SIG-M5 (cell line): Measurements from ENCODE around the gene BCAS1.

ENCODE experiments used
- DNase-seq: peaks from one replicate; lab custom pipeline; 2025; lab: John Stamatoyannopoulos, UW

BCAS1 gene

GRCh38 chr20:54048481-54048880, 21.9 kb downstream of the BCAS1 start:
- no peak for DNase-seq

DNA sequence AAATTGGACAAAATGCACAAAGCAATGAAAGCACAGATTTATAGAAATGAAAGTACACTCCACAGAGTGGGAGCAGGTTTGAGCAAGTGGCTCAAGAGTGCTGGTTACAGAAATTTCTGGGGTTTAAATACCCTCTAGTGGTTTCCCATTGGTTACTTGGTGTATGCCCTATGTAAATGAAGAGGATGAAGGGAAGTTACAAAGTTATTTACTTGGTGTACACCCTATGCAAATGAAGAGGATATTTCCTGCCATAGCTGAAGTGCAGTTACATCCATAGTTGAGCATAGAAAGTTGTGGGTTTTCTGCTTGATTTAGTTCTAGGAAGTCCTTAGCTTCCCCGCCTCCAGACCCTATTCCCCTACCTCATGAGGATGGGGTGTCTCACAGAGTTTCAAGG, 22.7 kb downstream of the BCAS1 start:
- no peak for DNase-seq

DNA sequence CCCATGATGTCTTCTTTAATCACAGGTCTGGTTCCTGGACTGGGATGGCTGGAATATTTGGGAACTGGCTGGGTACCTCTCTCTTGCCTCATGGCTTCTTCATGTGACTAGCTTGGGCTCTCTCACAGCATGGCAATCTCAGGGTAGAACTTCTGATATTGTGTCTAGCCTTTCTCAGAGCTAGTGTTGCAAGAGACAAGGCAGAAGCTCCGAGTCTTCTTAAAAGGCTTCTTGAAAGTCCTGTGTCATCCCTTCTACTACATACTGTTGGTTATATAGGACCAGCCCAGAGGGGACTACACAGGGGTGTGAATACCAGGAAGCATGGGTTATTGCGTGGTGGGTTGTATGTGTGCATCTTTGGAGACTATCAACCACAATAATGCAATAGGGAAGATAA, 23.3 kb downstream of the BCAS1 start:
- DNase-seq: no peak

- DNase-seq: no peak
Measured at GRCh38 chr20:54044156-54044555, 26.2 kb downstream of the BCAS1 start.

DNA sequence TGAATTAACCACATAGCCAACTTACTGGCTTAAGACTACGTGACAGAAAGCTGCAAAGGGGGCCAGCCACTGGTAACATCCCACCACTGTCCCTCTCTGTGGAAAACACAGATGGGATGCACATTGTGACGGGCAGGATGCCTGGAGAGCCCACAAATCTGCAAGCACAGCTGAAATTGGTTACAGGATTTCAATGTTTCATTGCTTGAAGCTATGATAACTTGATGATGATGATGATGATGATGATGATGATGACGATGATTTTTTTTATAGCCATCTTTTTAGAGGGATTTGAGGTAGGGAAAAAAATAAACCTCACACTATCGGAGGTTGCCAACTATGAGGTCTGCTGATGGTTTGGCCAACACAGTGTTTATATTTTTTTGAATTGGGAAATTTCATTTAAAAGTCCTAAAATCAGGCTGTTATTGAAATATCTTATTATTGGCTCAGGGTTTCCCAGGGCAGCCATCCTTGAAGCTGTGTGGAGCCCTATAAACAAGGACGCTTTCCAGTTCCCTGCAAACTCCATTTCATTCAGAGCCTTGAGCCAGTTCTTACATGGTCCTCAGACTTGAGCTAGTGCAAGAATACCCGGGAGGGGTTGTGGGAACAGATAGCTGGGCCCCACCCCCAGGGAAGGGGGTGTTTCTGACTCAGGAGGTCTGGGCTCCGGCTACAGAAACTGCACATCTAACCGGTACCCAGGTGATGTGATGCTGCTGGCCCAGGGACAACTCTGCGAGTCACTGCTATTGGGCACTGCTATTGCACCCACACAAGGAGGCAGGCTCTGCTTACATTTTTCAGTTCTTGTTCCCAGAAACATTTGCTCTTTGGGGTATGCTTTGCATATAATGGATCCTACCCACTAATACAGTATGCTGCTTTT, 27.1 kb downstream of the BCAS1 start:
- DNase-seq: no peak

GRCh38 chr20:54042021-54042420, 28.4 kb downstream of the BCAS1 start:
- DNase-seq: no peak

DNA sequence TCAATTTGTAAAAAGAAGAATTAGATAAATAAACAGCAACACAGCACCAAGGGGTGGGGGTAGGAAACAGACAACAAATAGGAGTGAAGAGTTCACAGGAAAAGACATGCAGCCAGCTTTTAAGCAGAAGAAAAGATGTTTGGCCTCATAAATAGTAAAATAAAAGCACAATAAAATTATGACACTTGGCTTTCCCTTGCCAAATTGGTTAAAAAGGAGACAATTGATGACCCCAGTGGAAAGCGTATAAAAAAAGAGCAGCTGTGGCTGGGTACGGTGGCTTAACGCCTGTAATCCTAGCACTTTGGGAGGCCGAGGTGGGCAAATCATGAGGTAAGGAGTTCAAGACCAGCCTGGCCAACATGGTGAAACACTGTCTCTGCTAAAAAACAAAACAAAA, 29.1 kb downstream of the BCAS1 start:
- no peak for DNase-seq

- no peak for DNase-seq
Measured at GRCh38 chr20:54040531-54040930, 29.9 kb downstream of the BCAS1 start.

DNA sequence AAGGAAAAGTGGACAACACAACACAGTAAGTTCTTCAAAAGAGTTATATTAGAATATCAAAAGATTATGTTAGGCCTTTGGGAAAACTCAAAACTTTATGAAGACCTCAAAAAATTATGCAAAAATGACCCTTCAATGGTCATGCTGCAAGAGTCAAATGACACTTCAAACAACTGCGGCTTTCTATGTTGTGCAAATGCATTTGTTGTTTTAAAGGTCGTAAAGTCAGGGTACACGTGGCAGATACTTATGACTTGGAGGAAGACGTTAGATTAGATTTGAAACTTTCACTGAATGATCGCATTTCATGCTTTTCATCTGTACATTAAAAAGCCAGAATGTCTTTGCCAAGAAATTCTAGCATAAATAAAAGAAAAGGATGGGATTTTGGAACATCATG, 31.4 kb downstream of the BCAS1 start:
- DNase-seq: no peak

- no peak for DNase-seq
Measured at GRCh38 chr20:54037525-54037924, 32.9 kb downstream of the BCAS1 start.

DNA sequence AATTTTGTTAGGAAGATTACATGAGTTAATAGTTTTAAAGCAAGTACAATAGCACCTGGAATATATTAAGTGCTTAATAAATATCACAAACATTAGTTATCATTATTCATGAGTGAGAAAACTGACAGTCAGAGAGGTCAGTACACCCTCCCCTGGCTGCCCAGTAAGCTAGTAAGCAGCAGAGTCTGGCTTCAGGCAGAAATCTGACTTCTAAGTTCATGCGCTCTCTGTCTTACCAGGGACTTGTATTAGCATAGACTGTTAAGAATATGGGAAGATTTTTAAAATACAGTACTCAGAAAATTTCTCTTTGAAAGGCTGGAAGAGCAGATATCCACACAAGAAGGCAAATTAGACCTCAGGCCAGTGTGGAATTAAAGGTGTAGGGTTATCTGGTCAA, 40.8 kb downstream of the BCAS1 start:
- DNase-seq: no peak

DNA sequence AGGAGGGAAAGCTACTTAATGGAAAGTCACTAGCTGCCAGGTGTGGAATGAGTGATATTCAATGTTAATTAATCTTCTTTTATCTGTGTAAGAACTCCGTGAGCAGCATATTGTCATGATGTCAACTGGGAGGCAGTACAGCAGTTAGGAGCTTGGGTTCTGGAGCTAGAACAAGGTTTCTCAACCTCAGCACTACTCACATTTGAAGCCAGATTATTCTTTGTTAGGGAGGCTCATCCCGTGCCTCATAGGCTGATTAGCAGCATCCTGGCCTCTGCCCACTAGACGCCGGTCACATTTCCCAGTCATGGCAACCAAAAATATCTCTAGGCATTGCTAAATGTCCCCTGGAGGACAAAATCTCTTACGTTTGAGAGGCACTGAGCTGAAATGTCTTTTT, 41.2 kb downstream of the BCAS1 start:
- no peak for DNase-seq

GRCh38 chr20:54028276-54029011, 42.0 kb downstream of the BCAS1 start:
- no peak for DNase-seq

GRCh38 chr20:54027704-54028103, 42.7 kb downstream of the BCAS1 start:
- DNase-seq: no peak

DNA sequence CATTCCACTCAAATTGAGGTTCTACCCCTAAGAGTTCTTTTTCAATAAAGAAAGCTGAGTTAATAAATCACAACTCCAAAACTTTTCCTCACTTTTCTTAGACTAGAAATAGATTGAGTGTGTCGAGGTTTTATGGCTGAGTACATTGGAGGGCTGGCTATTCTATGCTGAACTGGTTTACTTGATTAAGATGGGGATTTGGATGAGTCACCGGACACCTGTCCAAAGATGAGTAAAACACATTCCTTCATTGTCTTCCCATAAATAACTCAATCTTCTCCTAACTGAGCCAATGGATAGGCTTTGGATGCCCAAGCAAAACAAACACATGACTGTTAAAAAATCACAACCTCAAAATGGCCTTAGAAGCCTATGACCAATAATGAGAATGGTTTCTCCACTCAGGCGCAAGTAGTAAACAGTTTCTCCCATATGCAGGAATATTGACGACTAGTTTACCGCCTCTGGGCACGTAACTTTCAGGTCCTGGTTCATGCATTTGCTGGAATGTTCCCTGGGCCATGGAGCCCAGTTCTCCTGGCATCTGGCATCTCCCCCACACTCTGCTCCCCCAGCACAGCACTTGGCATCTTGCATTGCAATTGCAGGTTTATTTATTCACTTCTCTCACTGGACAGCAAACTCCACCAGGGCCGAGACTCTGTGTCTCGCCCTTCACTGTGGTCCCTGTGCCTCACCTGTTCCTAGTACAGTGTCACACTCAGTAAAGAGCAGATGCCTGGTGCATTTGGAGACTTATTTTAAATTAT, 43.9 kb downstream of the BCAS1 start:
- DNase-seq: no peak

GRCh38 chr20:54025251-54025771, 45.1 kb downstream of the BCAS1 start:
- no peak for DNase-seq

DNA sequence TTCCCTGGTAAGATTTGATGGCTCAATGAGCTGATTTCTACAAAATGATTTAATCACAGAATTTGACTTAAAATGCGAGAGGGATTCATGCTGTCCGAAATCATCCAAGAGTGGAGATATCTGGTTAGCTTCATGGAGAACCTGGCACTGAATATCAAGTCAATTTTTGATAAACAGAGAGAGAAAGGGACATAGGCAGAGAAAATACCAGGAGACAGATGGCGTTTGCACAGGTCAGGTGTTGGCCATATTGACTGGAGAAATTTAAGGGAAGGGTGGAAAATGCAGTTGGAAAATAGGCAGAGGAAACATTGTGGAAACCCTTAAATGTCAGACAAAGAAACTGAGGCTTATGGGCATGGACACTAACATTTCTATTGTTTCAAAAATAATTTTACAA, 47.0 kb downstream of the BCAS1 start:
- DNase-seq: no peak

DNA sequence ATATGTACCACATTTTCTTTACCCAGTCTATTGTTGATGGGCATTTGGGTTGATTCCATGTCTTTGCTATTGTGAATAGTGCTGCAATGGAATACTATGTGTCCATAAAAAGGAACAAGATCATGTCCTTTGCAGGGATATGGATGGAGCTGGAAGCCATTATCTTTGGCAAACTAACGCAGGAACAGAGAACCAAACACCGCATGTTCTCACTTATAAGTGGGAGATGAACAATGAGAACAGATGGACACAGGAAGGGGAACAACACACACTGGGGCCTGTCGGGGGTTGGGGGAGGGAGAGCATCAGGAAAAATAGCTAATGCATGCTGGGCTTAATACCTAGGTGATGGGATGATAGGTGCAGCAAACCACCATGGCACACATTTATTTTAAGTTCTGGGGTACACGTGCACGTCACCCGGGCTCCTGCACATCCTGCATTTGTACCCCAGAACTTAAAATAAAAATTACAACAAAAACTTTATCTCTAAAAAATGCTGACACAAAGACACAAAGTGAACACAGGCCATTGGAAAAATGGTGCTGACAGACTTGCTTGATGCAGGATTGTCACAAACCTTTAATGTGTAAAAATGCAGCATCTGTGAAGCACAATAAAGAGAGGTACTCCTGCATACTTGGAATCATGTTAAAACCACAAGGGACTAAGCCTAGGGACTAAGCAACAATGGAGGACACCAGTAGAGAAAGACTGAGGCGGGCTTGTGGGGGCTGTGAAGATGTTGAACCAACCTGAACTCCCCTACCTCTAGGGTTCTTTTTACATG, 48.8 kb downstream of the BCAS1 start:
- DNase-seq: no peak

- no peak for DNase-seq
Measured at GRCh38 chr20:54020868-54021267, 49.5 kb downstream of the BCAS1 start.

DNA sequence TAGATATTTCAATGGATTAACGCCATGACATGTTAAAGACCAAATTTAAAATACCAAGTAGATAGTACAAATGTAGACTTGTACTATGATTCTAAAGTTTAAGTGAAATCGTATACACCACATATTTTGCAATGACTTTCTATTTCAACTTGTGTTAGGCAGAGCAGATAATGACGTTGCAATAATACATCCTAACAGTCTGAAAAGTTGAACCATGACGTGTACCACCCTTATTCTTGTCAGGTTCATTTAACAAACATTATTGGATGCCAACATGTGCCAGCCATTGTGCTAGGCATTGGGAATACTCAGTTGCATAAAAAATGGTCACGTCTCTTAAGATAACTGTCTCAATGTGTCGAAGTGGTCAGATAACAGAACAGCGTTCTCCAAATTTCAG, 50.0 kb downstream of the BCAS1 start:
- DNase-seq: no peak

GRCh38 chr20:54019585-54019984, 50.8 kb downstream of the BCAS1 start:
- no peak for DNase-seq

DNA sequence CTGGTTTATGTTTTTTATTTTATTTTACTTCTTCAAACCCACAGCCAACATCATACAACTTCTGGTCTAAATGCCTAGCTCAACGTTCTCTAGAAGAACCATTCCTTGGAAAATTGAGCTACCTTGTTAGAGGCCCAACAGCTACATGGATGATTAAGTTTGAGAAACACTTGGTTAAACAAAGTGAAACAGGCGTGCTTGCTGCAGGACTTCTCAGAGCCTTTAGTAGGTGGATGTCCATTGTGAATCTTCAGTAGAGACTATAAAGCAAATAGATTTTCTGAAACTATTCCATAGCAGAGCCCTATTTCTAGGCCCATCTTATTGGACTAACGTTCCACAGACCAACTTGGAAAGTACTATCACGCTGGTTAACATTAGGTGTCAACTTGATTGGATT, 51.3 kb downstream of the BCAS1 start:
- DNase-seq: no peak
